GM12872 (cell line): Measurements from ENCODE around the gene NKD2.

Source experiments
- TF ChIP-seq, protein P1 (sequence below): IDR thresholded peaks from 3 replicates; pipeline ENCODE4 v1.5.1; 2011; ENCODE audit warnings: low read depth, mild to moderate bottlenecking, low read length, moderate library complexity; ENCODE audit not compliant: insufficient read depth

Gene NKD2

DNA sequence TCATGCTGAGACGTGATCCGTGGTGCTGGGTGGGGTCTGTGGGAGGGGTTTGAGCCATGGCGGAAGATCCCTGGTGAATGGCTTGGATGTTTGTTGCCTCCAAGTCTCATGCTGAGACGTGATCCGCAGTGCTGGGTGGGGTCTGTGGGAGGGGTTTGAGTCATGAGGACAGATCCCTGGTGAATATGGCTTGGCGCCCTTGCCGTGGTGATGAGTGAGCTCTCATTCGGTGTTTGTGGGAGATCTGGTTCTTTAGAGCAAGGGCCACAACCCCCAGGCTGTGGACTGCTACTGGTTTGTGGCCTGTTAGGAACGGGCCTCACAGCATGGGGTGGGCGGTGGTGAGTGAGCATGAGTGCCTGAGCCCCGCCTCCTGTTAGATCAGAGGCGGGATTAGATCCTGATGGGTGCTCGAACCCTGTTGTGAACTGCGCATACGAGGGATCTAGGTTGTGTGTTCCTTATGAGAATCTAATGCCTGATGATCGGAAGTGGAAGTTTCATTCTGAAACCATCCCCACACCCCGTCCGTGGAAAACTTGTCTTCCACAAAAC, 31.2 kb downstream of the NKD2 start:
- TF ChIP-seq, protein P1, sequence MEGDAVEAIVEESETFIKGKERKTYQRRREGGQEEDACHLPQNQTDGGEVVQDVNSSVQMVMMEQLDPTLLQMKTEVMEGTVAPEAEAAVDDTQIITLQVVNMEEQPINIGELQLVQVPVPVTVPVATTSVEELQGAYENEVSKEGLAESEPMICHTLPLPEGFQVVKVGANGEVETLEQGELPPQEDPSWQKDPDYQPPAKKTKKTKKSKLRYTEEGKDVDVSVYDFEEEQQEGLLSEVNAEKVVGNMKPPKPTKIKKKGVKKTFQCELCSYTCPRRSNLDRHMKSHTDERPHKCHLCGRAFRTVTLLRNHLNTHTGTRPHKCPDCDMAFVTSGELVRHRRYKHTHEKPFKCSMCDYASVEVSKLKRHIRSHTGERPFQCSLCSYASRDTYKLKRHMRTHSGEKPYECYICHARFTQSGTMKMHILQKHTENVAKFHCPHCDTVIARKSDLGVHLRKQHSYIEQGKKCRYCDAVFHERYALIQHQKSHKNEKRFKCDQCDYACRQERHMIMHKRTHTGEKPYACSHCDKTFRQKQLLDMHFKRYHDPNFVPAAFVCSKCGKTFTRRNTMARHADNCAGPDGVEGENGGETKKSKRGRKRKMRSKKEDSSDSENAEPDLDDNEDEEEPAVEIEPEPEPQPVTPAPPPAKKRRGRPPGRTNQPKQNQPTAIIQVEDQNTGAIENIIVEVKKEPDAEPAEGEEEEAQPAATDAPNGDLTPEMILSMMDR, result no peak

DNA sequence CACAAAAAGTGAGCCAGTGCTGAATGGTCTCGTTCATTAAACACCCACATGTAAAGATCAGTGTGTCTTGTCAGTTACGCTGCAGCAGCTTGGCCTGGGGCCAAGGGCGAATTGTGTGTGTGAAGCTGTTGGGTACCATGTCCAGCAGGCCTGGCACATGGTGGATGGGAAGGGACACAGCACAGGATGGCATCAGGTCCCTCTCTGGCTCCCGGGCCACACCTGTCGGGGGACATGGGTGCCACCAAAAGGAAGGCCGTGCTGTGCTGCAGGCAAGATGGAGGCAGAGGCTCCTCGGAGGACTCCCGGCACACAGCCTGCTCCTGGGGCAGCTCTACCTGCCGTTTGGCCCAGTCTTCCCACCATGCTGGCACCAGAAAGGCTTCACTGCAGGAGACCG, 32.0 kb downstream of the NKD2 start:
- TF ChIP-seq, protein P1, result no peak

DNA sequence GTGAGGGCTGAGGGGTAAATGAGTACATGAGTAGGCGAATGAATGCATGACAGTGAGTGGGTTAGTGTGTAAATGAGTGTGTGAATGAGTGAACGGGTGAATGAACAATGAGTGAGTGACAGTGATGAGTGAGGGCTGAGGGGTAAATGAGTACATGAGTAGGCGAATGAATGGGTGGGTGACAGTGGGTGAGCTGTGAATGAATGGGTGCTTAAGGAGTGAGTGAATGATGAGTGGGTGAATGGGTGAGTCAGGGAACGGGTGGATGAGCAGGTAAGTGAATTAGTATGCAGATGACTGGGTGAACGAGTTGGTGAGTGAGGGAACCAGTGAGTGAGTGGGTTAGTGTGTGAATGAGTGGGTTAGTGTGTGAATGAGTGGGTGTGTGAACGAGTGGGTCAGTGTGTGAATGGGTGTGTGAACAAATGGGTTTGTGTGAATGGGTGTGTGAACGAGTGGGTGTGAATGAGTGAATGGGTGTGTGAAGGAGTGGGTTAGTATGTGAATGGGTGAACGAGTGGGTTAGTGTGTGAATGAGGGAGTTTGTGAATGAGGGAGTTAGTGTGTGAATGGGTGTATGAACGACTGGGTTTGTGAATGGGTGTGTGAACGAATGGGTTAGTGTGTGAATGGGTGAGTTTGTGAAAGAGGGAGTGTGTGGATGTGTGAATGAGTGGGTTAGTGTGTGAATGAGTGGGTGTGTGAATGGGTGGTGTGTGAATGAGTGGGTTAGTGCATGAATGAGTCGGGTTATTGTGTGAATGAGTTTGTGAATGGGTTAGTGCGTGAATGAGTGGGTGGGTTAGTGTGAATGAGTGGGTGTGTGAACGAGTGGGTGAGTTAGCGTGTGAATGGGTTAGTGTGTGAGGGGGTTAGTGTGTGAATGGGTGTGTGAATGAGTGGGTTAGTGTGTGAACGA, 32.9 kb downstream of the NKD2 start:
- TF ChIP-seq, protein P1, result no peak

DNA sequence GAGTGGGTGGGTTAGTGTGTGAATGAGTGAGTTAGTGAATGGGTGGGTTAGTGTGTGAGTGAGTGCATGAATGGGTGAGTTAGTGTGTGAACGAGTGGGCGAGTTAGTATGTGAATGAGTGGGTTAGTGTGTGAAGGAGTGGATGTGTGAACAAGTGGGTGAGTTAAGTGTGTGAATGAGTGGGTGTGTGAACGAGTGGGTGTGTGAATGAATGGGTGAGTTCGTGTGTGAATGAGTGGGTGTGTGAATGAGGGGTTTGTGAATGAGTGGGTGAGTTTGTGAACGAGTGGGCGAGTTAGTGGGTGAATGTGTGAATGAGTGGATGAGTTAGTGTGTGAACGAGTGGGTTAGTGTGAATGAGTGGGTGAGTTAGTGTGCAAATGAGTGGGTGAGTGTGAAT, 34.0 kb downstream of the NKD2 start:
- TF ChIP-seq, protein P1, result no peak

DNA sequence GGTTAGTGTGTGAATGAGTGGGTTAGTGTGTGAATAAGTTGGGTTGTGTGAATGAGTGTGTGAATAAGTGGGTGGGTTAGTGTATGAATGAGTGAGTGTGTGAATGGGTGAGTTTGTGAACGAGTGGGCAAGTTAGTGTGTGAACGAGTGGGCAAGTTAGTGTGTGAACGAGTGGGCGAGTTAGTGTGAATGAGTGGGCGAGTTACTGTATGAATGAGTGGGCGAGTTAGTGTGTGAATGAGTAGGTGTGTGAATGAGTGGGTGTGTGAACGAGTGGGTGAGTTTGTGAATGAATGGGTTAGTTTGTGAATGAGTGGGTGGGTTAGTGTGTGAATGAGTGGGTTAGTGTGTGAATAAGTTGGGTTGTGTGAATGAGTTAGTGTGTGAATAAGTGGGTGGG, 34.7 kb downstream of the NKD2 start:
- TF ChIP-seq, protein P1, result no peak

DNA sequence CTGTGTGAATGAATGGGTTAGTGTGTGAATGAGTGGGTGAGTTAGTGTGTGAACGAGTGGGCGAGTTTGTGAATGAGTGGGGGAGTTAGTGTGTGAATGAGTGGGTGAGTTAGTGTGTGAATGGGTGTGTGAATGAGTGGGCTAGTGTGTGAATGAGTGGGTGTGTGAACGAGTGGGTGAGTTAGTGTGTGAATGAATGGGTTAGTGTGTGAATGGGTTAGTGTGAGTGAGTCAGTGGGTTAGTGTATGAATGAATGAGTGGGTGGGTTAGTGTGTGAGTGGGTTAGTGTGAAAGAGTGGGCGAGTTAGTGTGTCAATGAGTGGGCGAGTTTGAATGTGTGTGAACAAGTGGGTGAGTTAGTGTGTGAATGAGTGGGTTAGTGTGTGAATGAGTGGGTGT, 35.5 kb downstream of the NKD2 start:
- TF ChIP-seq, protein P1, result no peak

DNA sequence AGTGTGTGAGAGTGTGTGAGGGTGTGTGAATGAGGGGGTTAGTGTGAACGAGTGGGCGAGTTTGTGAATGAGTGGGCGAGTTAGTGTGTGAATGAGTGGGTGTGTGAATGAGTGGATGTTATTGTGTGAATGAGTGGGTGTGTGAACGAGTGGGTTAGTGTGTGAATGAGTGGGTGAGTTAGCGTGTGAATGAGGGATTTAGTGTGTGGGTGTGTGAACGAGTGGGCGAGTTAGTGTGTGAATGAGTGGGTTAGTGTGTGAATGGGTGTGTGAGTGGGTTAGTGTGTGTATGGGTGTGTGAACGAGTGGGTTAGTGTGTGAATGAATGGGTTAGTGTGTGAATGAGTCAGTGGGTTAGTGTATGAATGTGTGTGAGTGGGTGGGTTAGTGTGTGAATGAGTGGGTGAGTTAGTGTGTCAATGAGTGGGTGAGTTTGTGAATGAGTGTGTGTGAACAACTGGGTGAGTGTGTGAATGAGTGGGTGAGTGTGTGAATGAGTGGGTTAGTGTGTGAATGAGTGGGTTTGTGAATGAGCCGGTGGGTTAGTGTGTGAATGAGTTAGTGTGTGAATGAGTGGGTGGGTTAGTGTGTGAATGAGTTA, 37.5 kb downstream of the NKD2 start:
- TF ChIP-seq, protein P1, result no peak
